ENCODE data around the gene GALK2.

- TF ChIP-seq CTCF (IDR thresholded peaks at IDR 0.05) (no peak), POLR2A (IDR thresholded peaks at IDR 0.05) (no peak), POLR2AphosphoS5 (IDR thresholded peaks at IDR 0.05) (no peak)
Measured at GRCh38 chr15:49372366-49372765, 202.3 kb downstream of the GALK2 start.

Measured in sigmoid colon (tissue), 4 donors.